Renal cortex interstitium (tissue), 11 donors: ENCODE results near the gene HNRNPA2B1. TPM values are rescaled to one million over a fixed set of nuclear protein-coding genes. Genes with fewer than 3 reads are reported as not detected.
"Not testable (repeated sequence)": the region's sequence is repeated elsewhere in the genome, so short reads cannot be mapped to it uniquely, and the experiment has no call there.

ENCODE experiments used
- DNase-seq, 11 donors: peaks; one replicate each; pipeline ENCODE4 v3.0.0-alpha.2; 2013; ENCODE audit warnings: low read depth in 9 of 11, low spot score in 4 of 11; ENCODE audit errors: extremely low read depth in 1 of 11
- polyA plus RNA-seq, 3 donors: library from polyadenylated mRNA; unstranded; fragments of 120-200 nt; gene quantifications; one replicate each; pipeline ENCODE4 v1.2.1, GENCODE V29; 2013; ENCODE audit not compliant: insufficient read length in 3 of 3

HNRNPA2B1 gene
- polyA plus RNA-seq, 3 donors, result 1,554 to 1,791 (median 1,582) TPM

- DNase-seq, result no peak
Measured at GRCh38 chr7:26178272-26178960, 22.1 kb downstream of the HNRNPA2B1 start.

GRCh38 chr7:26177269-26177668, 23.3 kb downstream of the HNRNPA2B1 start:
- not testable (repeated sequence) for DNase-seq

- DNase-seq, result not testable (repeated sequence)
Measured at GRCh38 chr7:26176696-26177095, 23.9 kb downstream of the HNRNPA2B1 start.

- not testable (repeated sequence) for DNase-seq
Measured at GRCh38 chr7:26175903-26176302, 24.6 kb downstream of the HNRNPA2B1 start.

GRCh38 chr7:26172048-26172447, 28.5 kb downstream of the HNRNPA2B1 start:
- DNase-seq, result no peak

DNA sequence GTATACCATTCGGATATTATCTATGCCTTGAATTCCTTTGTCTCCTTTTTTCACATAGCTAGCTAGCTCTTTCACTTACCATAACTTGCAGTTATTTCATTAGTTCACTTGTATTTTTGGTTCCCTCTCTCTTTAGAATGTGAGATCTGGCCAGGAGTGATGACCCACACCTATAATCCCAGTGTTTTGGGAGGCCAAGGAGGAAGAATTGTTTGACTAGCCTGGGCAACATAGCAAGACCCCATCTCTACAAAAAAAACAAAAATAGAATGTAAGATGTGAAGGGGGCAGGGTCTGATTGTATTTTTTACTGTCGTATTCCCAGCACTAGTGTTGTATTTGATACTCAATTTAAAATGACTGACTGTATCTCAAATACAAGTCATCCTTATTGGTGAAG, 28.9 kb downstream of the HNRNPA2B1 start:
- no peak for DNase-seq

- no peak for DNase-seq
Measured at GRCh38 chr7:26170663-26171062, 29.9 kb downstream of the HNRNPA2B1 start.

- no peak for DNase-seq
Measured at GRCh38 chr7:26169271-26169670, 31.3 kb downstream of the HNRNPA2B1 start.

DNA sequence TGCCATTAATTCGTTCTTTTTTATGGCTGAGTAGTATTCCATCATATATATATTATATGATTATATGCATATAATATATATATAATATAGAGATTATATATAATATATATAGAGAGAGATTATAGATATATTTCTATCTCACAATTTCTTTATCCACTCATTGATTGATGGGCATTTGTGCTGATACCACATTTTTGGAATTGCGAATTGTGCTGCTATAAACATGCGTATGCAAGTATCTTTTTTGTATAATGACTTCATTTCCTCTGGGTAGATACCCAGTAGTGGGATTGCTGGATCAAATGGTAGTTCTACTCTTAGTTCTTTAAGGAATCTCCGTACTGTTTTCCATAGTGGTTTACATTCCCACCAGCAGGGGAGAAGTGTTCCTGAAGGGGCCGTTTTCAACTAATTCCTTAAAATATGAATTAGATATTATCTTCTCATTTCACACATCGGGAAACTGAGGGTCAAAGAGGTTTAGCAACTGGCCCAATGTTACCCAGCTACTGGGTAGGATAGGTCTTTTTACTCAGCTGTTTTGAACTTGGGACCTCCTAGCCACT, 32.0 kb downstream of the HNRNPA2B1 start:
- DNase-seq, result no peak

GRCh38 chr7:26167303-26167934, 33.1 kb downstream of the HNRNPA2B1 start:
- DNase-seq, result no peak

GRCh38 chr7:26166684-26167266, 33.8 kb downstream of the HNRNPA2B1 start:
- DNase-seq, result no peak

GRCh38 chr7:26165950-26166683, 34.4 kb downstream of the HNRNPA2B1 start:
- DNase-seq, result no peak

DNA sequence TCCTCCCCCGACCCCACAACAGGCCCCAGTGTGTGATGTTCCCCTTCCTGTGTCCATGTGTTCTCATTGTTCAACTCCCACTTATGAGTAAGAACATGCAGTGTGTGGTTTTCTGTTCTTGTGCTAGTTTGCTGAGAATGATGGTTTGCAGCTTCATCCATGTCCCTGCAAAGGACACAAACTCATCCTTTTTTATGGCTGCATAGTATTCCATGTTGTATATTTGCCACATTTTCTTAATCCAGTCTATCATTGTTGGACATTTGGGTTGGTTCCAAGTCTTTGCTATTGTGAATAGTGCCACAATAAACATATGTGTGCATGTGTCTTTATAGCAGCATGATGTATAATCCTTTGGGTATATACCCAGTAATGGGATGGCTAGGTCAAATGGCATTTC, 36.7 kb downstream of the HNRNPA2B1 start:
- not testable (repeated sequence) for DNase-seq

GRCh38 chr7:26162431-26162830, 38.1 kb downstream of the HNRNPA2B1 start:
- DNase-seq, result no peak

DNA sequence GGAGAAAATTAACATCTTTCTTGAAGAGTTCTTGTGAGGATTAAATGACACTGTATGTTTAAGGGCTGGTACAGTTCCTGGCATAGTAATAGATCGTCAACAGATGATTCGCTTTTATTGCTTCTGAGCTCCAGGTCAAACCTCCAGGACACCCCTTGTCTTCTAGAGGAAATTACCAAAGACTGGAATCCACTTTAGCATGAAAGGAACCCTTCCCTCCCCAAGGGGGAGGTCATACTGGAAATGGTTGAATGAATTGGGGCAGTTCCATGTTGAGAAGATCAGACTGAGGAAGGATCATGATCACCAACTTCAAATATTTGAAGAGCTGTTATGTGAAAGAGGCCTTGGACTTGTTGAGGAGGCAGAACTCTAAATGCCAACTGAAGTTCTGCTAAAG, 39.6 kb downstream of the HNRNPA2B1 start:
- no peak for DNase-seq

- no peak for DNase-seq
Measured at GRCh38 chr7:26159243-26159642, 41.3 kb downstream of the HNRNPA2B1 start.

DNA sequence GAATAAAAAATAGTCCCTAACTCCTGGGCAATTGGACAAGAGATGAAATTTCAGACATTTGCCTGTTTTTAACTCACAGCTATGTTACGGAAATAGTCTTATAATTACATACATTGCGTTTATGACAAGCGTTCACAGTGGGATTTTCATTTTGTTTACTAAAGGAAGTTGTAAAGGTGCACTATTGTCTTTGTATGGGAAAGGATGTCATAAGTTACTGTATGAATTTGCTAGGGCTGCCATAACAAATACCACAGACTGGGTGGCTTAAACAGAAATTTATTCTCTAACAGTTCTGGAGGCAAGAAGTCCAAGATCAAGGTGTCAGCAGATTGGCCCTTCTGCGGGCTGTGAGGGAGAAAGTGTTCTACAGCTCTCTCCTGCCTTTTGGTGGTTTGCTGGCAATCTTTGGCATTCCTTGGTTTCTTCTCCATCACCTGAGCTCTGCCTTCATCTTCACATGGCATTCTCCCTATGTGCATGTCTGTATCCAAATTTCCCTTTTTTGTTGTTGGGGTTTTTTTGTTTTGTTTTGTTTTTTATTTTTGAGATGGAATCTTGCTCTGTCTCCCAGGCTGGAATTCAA, 42.9 kb downstream of the HNRNPA2B1 start:
- no peak for DNase-seq

GRCh38 chr7:26156451-26157420, 43.8 kb downstream of the HNRNPA2B1 start:
- DNase-seq, result no peak
